ENCODE data around the gene TUBD1.

The TUBD1 gene

GRCh38 chr17:59897090-59897489, 4.3 kb upstream of the TUBD1 start:
- H4K20me1 ChIP-seq (ENCODE audit: low read depth, low read length) = peaks cover 8% of the 10 kb centered on the region; the same call in 1 of the 2 replicates
- H2AFZ ChIP-seq (ENCODE audit: low read depth, low read length, severe bottlenecking) = no peak overlapping the region
- TF ChIP-seq CTCF (IDR thresholded peaks at IDR 0.05; ENCODE audit: insufficient read depth, low read length, poor library complexity, severe bottlenecking) = no peak
- TF ChIP-seq EZH2phosphoT487 (conservative IDR thresholded peaks at IDR 0.05; ENCODE audit: low read length) = no peak
- H3K9me3 ChIP-seq (ENCODE audit: insufficient read depth, low read length) = no peaks in the 10 kb centered on the region
- H3K79me2 ChIP-seq (ENCODE audit: insufficient read depth, low read length) = peaks cover 91% of the 10 kb centered on the region
- H3K4me3 ChIP-seq (ENCODE audit: insufficient read depth, low read length, poor library complexity, severe bottlenecking) = no peak overlapping the region
- no peak overlapping the region for H3K4me2 ChIP-seq (ENCODE audit: low read depth, low read length, poor library complexity, severe bottlenecking)
- H3K27ac ChIP-seq (ENCODE audit: low read depth, low read length) = no peak overlapping the region
- 0 out of 2 replicates have a peak, but pooled peaks cover 6% of the 10 kb centered on the region for H3F3A ChIP-seq (ENCODE audit: insufficient read depth)
- H3K36me3 ChIP-seq (ENCODE audit: low read length) = no peaks in the 10 kb centered on the region
- H3K9ac ChIP-seq (ENCODE audit: low read length) = no peak overlapping the region
- H3K27me3 ChIP-seq (ENCODE audit: low read length) = no peaks in the 10 kb centered on the region
- no peaks in the 10 kb centered on the region for H3K9me2 ChIP-seq (replicated peaks; ENCODE audit: insufficient read depth, low read length)

GRCh38 chr17:59893676-59894100, 945 bp upstream of the TUBD1 start:
- no peak for TF ChIP-seq CTCF (IDR thresholded peaks at IDR 0.05; ENCODE audit: insufficient read depth, low read length, poor library complexity, severe bottlenecking)
- no peak for TF ChIP-seq EZH2phosphoT487 (conservative IDR thresholded peaks at IDR 0.05; ENCODE audit: low read length)
- peaks cover 72% of the 10 kb centered on the region for H3K79me2 ChIP-seq (ENCODE audit: insufficient read depth, low read length)
- H3K27ac ChIP-seq (ENCODE audit: low read depth, low read length) = peak overlapping the region; percentile 56; the same call in 1 of the 2 replicates

GRCh38 chr17:59892251-59892923, 356 bp downstream of the TUBD1 start:
- peak overlapping the region; percentile 80 for H3K4me2 ChIP-seq (ENCODE audit: low read depth, low read length, poor library complexity, severe bottlenecking)
- peaks cover 8% of the 10 kb centered on the region; the same call in 1 of the 2 replicates for H4K20me1 ChIP-seq (ENCODE audit: low read depth, low read length)
- no peaks in the 10 kb centered on the region for H3K9me2 ChIP-seq (replicated peaks; ENCODE audit: insufficient read depth, low read length)
- H3K36me3 ChIP-seq (ENCODE audit: low read length) = no peaks in the 10 kb centered on the region
- H3F3A ChIP-seq (ENCODE audit: insufficient read depth) = no peaks in the 10 kb centered on the region
- H3K79me2 ChIP-seq (ENCODE audit: insufficient read depth, low read length) = peaks cover 60% of the 10 kb centered on the region
- H3K27ac ChIP-seq (ENCODE audit: low read depth, low read length) = peak overlapping the region; percentile 62
- peak overlapping the region; percentile 82 for H3K4me3 ChIP-seq (ENCODE audit: insufficient read depth, low read length, poor library complexity, severe bottlenecking)
- peak overlapping the region; percentile 91 for H2AFZ ChIP-seq (ENCODE audit: low read depth, low read length, severe bottlenecking)
- no peak for TF ChIP-seq EZH2phosphoT487 (conservative IDR thresholded peaks at IDR 0.05; ENCODE audit: low read length)
- no peaks in the 10 kb centered on the region for H3K27me3 ChIP-seq (ENCODE audit: low read length)
- no peaks in the 10 kb centered on the region for H3K9me3 ChIP-seq (ENCODE audit: insufficient read depth, low read length)
- peak overlapping the region; percentile 87 for H3K9ac ChIP-seq (ENCODE audit: low read length)

More at GRCh38 chr17:59893676-59894100, 945 bp upstream of the TUBD1 start:
- Histone ChIP-seq H3K9me2 (replicated peaks; ENCODE audit: insufficient read depth, low read length) (no peaks in the 10 kb centered on the region), H2AFZ (ENCODE audit: low read depth, low read length, severe bottlenecking) (peak overlapping the region; percentile 91), H3F3A (ENCODE audit: insufficient read depth) (no peaks in the 10 kb centered on the region), H4K20me1 (ENCODE audit: low read depth, low read length) (peaks cover 8% of the 10 kb centered on the region; the same call in 1 of the 2 replicates), H3K27me3 (ENCODE audit: low read length) (no peaks in the 10 kb centered on the region), H3K4me3 (ENCODE audit: insufficient read depth, low read length, poor library complexity, severe bottlenecking) (peak overlapping the region; percentile 69), H3K4me2 (ENCODE audit: low read depth, low read length, poor library complexity, severe bottlenecking) (peak overlapping the region; percentile 68), H3K9ac (ENCODE audit: low read length) (peak overlapping the region; percentile 87), H3K36me3 (ENCODE audit: low read length) (no peaks in the 10 kb centered on the region), H3K9me3 (ENCODE audit: insufficient read depth, low read length) (no peaks in the 10 kb centered on the region)

GRCh38 chr17:59890720-59891119, 2.0 kb downstream of the TUBD1 start:
- Histone ChIP-seq H3K9me2 (replicated peaks; ENCODE audit: insufficient read depth, low read length) (no peaks in the 10 kb centered on the region), H3F3A (ENCODE audit: insufficient read depth) (no peaks in the 10 kb centered on the region), H3K79me2 (ENCODE audit: insufficient read depth, low read length) (peaks cover 43% of the 10 kb centered on the region), H3K4me3 (ENCODE audit: insufficient read depth, low read length, poor library complexity, severe bottlenecking) (no peak overlapping the region), H3K27me3 (ENCODE audit: low read length) (no peaks in the 10 kb centered on the region), H3K36me3 (ENCODE audit: low read length) (no peaks in the 10 kb centered on the region), H4K20me1 (ENCODE audit: low read depth, low read length) (peaks cover 8% of the 10 kb centered on the region; the same call in 1 of the 2 replicates), H3K27ac (ENCODE audit: low read depth, low read length) (no peak overlapping the region), H3K4me2 (ENCODE audit: low read depth, low read length, poor library complexity, severe bottlenecking) (no peak overlapping the region), H2AFZ (ENCODE audit: low read depth, low read length, severe bottlenecking) (no peak overlapping the region), H3K9me3 (ENCODE audit: insufficient read depth, low read length) (no peaks in the 10 kb centered on the region), H3K9ac (ENCODE audit: low read length) (no peak overlapping the region)
- TF ChIP-seq EZH2phosphoT487 (conservative IDR thresholded peaks at IDR 0.05; ENCODE audit: low read length) (no peak), CTCF (IDR thresholded peaks at IDR 0.05; ENCODE audit: insufficient read depth, low read length, poor library complexity, severe bottlenecking) (no peak)
